EH (cell line): ENCODE data around the gene SDHD.
A peak's percentile ranks its signal among the peaks of the same experiment; 100 is the strongest.
"Not testable (repeated sequence)": the region's sequence is repeated elsewhere in the genome, so short reads cannot be mapped to it uniquely, and the experiment has no call there.

Source experiments
- DNase-seq: peaks from one replicate; pipeline ENCODE4 v3.0.0-alpha.2; 2015; ENCODE audit warnings: low read depth

The SDHD gene

DNA sequence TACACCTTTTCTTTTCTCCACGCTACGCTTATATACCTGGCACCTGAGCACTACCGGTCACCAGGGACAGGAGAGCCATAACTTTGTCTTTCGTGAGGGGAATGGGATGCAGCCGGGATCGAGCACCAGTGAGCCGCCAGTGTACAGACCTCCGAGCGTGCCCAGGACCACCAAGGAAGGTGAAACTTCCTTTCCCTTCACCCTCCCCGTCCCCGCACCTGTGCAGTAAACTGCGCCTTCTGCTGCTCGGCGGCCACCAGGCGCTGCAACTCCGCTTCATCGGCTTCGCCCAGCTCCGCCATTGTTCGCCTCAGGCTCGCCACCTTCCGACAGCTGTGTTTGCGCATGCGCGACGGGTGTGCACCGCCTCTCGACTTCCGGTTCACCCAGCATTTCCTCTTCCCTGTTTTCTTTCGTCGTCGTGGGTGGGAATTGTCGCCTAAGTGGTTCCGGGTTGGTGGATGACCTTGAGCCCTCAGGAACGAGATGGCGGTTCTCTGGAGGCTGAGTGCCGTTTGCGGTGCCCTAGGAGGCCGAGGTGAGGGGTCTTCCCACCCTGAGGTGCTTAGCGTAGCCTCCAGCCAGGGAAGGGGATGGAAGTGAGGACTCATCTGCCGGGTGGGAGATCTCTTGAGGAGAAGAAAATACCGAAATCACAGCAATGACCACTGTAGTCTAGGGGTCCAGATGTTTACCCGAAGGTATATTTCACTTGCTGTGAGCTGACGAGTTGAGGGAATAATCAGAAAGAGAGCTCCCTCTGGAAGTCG, at the start of gene SDHD, which contains the start of gene TIMM8B:
TSS of gene SDHD (plus strand) at position 452 of the 770 bp plus-strand sequence. CDS start at position 487, 35 bp downstream.
TSS of gene TIMM8B (minus strand) at position 335 of the 770 bp plus-strand sequence. CDS start at position 302, 33 bp downstream.
- peak; percentile 98 for DNase-seq

DNA sequence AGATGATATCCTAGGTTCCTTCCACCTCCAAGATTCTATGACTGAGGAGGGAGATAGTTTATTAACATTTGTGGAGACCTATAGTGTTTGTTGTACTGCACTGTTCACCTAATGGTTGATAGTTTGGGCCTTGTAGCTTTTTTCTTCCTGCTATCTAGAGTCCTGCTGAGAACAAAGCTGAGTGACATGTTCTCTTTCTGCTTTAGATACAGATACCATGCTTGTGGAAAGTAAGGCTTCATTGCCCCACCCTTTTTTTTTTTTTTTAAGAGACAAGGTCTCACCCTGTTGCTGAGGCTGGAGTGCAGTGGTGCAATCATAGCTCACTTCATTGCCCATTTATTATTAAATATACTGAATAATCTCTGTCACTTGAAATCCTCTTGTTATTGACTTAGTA, 49.1 kb upstream of the SDHD start:
- DNase-seq, result no peak

DNA sequence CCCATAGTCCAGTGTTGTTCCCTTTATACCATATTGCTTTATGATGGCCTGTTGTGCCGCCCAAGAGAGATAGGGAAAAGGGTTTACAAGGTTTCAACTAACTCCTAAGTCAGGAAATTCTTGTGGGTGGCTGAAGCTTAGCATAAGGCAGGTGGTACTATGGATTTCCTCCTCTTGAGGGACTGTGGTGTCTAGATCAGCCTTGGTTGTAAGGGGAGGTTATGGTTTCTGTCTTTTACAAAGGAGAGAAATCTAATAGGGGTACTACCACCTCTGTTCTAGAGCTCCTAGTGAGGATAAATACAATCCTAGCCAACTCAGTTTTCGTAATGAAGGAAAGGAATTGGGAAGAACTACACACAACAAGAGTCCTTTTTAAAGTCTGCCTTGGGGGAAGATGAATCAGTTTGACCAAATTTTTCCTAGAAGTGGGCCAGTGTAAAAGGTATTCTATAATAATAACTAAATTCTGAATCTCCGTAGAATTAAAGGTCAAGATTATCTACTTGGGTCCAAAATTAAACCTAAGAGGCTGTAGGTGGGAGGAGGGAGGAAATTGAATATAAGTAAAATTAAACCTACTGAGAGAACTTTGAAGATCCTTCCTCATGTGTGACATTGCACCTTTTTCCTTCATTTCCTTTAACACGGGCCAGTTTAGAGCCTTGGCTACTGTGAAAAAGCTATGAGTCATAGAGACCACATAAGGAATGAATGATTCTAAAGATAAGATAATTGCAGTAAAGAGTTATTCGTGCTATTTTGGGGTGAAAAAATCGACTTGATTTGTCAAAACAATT, 44.3 kb upstream of the SDHD start:
- DNase-seq, result peak; percentile 72

DNA sequence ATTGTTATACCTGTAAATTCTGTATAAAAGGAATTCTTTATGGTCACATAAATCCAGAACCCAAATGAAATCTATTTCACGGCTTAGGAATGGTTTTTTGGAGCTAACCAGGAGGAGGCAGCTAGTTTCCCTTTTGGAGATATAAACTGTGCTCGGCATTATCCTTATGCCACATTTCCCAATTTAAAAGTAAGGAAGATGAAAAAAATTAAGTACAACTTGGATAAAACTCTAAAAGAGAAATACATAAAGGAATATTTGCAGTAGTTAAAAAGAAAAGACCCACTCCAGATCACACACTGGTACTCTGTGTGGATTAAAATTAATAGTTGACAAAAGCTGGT, 43.7 kb upstream of the SDHD start:
- no peak for DNase-seq

DNA sequence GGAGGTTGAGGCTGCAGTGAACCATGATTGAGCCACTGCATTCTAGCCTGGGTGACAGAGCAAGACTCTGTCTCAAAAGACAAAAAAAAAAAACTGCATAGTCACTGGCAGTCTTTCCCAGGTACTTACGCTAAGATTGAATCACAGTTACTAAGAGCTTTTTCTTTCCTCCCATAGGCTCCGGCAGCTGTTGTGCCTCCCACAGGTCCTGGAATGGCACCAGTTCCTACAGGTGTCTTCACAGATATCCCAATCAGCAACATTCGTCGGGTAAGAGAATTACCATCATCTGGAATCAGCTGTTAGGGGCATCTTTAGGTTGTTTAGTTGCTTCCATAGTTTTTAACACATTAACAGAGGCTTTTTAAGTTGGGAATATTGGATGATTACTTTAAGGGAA, 41.7 kb upstream of the SDHD start:
- no peak for DNase-seq

DNA sequence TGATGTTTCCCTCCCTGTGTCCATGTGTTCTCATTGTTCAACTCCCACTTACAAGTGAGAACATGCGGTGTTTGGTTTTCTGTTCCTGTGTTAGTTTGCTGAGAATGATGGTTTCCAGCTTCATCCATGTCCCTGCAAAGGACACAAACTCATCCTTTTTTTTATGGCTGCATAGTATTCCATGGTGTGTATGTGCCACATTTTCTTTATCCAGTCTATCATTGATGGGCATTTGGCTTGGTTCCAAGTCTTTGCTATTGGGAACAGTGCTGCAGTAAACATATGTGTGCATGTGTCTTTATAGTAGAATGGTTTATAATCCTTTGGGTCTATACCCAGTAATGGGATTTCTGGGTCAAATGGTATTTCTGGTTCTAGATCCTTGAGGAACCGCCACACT, 40.0 kb upstream of the SDHD start:
- not testable (repeated sequence) for DNase-seq

DNA sequence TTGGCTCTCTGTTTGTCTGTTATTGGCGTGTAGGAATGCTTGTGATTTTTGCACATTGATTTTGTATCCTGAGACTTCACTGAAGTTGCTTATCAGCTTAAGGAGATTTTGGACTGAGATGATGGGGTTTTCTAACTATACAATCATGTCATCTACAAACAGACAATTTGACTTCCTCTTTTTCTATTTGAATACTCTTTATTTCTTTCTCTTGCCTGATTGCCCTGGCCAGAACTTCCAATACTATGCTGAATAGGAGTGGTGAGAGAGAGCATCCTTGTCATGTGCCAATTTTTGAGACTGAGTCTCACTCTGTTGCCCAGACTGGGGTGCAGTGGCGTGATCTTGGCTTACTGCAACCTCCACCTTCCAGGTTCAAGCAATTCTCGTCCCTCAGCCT, 38.4 kb upstream of the SDHD start:
- not testable (repeated sequence) for DNase-seq

DNA sequence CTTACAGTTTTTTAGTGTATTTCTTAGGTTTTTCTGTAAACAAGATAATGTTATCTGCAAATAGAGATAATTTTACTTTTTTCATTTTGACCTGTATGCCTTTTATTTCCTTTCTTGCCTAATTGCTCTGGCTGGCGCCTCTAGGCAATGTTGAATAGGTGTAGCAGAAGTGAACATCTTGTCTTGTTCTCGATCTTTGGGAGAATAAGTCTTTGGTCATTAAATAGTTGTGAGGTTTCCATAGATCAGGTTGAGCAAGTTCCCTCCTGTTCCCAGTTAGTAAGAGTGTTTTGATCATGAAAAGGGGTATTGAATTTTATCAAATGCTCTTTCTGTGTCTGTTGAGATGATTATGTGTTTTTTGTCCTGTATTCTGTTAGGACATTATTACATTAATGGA, 36.9 kb upstream of the SDHD start:
- DNase-seq, result no peak

DNA sequence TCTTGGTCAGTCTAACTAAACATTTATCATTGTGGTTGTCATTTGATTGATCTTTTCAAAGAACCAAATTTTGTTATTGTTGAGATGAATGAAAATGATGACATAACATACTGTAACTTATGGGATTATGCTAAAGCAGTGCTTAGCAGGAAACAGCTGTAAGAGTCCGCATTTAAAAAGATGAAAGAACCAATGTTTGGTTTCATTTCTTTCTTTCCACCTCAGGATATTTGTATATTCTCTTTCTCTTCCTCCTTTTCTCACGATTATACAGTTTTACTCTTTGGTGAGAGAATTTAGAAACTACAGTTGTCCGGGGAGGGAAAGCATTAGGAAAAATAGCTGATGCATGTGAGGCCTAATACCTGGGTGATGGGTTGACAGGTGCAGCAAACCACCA, 36.0 kb upstream of the SDHD start:
- DNase-seq, result no peak

DNA sequence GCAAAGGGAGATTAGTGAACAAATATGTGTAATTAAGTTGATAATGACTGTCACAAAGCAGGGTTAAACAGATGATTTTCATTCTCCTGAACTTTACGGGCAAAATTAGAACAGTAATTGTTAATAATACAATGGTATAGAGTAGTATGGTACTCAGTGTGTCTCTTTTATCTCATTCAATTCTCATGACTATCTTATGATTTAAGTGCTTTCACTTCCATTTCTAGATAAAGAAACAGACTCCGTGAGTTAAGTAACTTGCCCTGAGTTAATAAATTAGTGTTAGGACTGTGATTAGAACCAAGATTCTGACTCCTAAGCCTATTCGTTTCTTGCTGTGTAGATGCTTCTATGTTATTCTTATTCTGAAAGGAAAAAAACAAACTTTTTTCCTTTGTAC, 34.9 kb upstream of the SDHD start:
- DNase-seq, result no peak

DNA sequence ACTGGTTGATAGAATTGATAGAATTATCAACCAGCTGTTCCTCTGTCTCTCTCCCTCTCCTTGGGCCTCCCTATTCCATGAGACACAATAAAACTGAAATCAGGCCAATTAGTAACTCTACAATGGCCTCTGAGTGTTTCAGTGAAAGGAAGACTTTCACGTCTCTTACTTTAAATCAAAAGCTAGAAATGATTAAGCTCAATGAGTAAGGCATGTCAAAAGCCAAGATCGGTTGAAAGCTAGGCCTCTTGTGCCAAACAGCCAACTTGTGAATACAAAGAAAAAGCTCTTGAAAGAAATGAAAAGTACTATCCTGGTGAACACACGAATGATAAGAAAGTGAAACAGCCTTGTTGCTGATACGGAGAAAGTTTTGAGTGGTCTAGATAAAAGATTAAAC, 29.5 kb upstream of the SDHD start:
- no peak for DNase-seq

DNA sequence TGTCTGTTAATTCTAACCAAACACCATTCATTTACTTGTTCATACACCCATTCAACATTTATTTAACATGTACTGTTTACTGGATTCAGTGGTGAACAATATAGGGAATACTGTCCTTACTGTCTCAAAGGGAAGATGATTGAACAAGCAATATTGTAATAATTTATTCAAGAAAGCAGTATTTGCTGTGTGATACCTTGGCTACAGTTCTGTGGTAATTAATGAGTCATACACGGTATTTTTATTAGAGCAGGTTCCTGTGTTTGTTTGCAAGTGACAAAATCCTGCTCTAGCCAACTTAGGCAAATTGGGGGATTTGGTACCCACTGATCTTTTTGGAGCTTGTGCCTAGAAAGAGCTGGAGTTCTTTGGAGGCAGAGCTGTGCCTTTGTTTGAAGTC, 28.6 kb upstream of the SDHD start:
- no peak for DNase-seq

DNA sequence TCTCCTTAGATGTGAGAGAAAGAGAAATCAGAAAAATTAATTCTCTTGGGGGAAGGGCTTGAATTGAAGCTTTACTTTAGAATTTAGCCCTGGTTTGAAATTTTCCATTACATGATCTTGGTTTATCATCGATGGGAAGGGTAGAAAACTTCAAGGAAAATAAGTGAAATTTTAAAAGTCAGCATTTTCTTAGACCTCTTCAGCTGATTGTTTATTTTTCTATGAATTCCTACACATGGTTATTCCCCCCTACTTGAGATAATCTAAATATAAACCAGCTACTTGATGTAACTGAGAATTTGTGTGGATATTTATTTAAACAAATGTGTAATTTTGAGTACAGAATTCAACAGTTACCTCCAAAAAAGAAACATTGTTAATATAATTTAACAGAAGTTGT, 23.8 kb upstream of the SDHD start:
- DNase-seq, result no peak

DNA sequence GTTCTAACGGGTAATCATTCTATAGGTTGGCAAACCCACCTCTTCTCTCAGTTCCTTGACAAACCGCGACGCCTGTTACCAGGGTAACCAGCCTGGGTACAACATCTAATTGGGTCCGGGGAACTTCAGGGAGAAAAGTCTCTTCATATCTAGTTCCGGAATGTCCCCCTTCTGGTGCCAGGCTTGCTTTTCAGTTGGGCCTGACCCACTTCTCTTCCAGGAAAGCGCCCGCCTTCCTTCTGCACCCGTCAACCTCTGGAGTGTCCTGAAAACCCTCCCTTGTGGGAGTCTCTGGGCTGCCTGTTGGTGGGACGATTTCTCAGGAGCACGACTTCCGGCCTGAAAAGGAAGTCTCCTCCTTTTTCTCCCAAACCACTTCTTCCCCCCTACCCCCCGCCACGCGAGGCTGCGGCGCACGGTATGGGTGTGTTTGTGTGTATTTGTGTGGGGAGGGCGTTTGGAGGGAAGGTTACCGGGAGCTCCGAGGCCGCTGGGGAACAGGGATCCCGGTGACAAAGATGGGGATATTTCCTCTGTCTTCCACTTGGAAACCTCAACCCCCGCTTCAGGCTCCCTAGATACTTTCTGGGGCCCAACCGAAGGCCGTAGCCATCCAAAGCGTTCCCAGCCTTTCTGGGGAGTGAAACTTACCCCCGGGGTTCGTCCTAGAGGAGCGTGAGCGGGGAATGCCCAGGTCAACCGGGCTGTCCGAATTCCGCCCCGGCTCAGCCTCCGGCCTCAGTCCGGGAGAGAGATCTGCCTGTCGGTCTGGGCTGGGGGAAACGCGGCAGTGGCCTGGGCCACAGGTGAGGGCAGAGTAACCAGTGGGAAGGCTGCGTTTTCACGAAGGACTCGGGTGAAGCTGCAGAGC, 12.5 kb upstream of the SDHD start, which contains the start of the genes NKAPD1 and PIH1D2:
TSS of gene NKAPD1 (plus strand) at position 359 of the 871 bp plus-strand sequence. CDS start 1,276 bp downstream, outside the sequence.
TSS of gene PIH1D2 (minus strand) at position 77 of the 871 bp plus-strand sequence. CDS start 843 bp downstream, outside the sequence.
- peak; percentile 92 for DNase-seq

DNA sequence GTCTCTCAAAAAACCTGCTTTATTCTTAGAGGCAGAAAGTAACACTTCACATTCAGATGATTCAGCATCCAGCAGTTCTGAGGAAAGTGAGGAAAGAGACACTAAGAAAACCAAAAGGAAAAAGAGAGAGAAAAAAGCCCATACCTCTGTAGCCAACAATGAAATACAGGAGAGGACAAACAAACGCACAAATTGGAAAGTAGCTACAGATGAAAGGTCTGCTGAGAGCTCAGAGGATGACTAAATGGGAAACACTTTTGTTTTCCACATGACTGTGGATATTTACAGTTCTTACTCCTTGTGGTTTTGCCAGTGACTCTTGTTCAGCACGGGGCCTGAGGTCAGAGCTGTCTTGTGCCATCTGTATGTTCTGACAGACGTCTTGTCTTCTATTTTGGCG, 3.9 kb upstream of the SDHD start:
- DNase-seq, result peak; percentile 50

DNA sequence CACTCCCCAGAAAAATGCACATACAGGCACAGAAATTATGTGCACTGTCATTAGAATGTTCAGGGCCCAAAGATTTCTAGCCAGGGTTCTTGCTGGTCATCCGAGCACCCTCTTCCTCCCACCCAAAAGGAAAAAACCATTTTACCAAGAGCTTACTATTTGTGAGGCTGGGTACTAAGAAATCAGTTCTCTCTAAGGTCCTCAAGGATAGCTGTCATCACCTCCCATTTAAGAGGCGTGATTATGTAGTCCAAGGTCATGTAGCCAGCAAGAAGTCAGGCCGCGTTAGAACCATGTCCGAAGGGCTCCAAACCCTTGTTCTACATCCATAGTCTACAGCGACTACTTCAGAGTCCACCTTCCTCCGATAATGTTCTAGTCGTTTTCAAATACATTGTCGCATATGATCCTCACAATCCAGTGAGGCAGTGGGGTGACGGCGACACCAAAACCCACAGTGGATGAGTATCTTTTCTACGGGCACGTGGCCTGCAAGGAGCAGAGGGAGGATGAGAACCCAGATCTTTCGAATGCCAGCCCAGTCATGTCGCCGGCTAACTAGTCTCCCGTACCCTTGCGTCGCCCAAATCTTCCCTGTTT, 751 bp upstream of the SDHD start:
- peak; percentile 43 for DNase-seq

DNA sequence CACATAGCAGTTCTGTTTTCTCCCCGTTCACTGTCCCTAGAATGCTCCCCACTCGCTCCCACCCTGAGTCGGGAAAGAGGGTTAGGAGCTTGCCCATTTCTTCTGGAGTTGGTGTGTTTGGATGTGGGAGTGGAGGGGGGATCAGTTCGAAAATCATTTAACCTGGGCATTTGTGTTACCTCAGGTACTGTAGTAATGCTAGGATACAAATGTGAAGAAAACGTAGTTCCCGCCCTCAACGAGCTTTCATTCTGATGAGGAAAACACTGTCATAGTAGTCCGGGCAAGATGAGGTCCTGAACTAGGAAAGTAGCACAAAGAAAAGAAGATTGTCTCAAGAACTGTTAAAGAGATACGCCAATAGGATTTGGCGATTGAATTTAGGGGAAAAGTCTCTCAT, 539 bp downstream of the SDHD start:
- DNase-seq, result no peak

DNA sequence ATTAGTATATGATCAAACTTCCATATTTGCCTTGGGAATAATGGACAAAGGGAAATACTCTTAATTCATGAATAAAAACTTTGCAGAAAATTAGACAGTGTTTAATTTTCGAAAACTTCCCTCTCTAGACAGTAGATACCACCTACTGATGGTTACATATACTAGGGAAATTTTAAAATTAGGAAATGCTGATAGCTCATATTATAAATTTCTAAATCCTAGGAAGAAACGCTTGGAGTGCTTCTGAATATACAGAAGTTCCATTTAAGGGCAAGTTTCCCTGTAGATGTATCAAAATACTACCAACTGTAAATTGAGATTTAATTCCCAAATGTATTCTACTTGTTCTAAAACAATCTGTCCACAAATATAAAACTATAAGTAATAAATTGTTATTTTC, 8.6 kb downstream of the SDHD start:
- DNase-seq, result not testable (repeated sequence)

DNA sequence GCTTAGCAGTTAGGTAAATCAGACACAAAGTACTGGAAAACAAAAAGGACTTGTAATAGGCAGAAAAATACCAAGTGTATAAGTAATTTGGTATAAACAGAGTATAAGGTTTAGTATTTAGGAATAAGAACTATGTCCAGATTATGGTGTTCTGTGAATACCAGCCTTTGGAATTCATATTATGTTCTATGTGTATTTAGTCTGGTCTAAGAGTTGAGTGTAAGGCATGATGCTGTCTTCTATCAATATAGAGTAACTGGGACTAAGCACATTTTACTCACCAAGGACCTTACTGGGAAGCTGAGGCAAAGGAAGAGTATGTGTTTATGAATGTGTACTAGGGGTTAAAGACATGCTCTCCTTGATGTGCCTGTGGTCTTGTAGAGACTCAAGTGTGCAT, 9.5 kb downstream of the SDHD start:
- DNase-seq, result peak; percentile 30

DNA sequence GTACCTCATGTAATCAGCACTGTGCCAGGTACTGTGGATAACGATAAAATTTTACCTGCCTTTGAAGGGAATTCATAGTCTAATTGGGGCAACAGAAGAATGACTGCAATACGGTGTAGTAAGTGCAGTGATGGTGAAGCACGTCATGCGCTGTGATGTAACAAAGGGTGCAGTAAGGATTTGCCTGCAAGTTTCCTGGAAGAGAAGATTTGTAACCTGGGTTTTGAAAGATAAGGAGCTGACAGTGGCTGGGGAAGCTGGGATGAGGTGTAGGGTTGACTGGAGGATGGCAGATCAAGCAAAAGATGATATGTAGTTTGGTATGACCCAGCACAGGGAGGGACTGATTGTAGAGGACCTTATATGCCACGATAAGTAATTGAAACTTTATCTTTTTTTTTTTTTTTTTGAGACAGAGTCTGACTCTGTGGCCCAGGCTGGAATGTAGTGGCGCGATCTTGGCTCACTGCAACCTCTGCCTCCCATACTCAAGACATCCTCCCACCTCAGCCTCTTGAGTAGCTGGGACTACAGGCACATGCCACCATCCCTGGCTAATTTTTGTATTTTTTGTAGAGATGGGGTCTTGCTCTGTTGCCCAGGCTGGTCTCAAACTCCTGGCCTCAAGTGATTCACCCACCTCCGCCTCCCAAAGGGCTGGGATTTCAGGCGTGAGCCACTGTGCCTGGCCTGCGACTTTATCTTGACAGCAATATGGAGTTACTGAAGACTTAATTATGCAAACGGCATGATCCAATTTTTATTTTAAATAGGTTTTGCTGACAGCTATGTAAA, 11.3 kb downstream of the SDHD start:
- no peak for DNase-seq

DNA sequence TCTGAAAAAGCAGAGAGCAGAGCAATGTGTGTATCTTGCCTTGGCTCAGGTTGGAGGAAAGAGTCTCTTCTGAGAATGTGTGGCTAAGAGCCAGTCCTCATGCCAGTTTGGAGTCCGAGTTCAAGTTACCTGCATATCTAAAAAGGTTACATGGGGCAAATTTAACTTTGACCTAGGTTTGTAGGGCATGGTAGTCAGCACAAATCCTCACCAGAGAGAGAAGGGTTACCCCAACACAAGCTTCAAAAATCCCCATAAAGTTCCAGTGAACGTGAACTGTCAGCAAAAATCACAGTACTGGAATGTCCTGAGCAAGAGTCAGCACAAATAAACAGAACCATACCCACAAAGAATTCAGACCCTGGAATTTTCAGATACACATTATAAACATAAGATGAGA, 13.8 kb downstream of the SDHD start:
- peak; percentile 70 for DNase-seq
